ENCODE measurements around the gene SAMD4A. TPM values are rescaled to one million over a fixed set of nuclear protein-coding genes. Genes with fewer than 3 reads are reported as not detected.
A peak's percentile ranks its signal among the peaks of the same experiment; 100 is the strongest.

Gene SAMD4A
- total RNA-seq, 4 donors from 2014 or later = 7.9 to 18.7 (median 14.4) TPM

DNA sequence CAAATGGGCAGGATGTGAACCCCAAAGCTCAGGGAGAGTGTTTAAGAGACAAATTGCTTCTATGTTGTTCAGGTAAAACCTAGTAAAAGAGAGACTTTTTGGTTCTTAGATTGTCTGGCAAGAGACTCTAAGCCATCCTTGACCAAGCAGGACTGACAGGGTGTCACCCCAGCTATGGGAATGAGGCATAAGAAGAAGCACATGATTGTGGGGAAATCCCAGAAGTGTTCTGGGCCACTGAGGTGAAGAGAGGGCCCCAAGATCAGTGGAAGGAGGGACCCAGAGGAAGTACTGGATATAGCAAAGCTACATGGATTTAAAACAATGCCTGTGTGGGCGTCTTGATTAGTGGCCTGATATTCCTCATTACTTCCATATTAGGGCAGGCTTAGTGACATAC, 99.0 kb downstream of the SAMD4A start:
- intact Hi-C loops (cut with DNase I; ENCODE audit: low total_unique reads) = no loop called here
- no peak for TF ChIP-seq POLR2A (IDR thresholded peaks at IDR 0.05)
- TF ChIP-seq, protein P1, sequence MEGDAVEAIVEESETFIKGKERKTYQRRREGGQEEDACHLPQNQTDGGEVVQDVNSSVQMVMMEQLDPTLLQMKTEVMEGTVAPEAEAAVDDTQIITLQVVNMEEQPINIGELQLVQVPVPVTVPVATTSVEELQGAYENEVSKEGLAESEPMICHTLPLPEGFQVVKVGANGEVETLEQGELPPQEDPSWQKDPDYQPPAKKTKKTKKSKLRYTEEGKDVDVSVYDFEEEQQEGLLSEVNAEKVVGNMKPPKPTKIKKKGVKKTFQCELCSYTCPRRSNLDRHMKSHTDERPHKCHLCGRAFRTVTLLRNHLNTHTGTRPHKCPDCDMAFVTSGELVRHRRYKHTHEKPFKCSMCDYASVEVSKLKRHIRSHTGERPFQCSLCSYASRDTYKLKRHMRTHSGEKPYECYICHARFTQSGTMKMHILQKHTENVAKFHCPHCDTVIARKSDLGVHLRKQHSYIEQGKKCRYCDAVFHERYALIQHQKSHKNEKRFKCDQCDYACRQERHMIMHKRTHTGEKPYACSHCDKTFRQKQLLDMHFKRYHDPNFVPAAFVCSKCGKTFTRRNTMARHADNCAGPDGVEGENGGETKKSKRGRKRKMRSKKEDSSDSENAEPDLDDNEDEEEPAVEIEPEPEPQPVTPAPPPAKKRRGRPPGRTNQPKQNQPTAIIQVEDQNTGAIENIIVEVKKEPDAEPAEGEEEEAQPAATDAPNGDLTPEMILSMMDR (IDR thresholded peaks at IDR 0.05) = no peak
- WGBS, 2 donors = 86 to 96% methylated on average over 1 of the region's 1 CpG
- DNase-seq (ENCODE audit: low spot score in 2 of 2) = no peak
- H3K4me3 ChIP-seq (ENCODE audit: low read depth, poor library complexity, severe bottlenecking) = no peak overlapping the region

DNA sequence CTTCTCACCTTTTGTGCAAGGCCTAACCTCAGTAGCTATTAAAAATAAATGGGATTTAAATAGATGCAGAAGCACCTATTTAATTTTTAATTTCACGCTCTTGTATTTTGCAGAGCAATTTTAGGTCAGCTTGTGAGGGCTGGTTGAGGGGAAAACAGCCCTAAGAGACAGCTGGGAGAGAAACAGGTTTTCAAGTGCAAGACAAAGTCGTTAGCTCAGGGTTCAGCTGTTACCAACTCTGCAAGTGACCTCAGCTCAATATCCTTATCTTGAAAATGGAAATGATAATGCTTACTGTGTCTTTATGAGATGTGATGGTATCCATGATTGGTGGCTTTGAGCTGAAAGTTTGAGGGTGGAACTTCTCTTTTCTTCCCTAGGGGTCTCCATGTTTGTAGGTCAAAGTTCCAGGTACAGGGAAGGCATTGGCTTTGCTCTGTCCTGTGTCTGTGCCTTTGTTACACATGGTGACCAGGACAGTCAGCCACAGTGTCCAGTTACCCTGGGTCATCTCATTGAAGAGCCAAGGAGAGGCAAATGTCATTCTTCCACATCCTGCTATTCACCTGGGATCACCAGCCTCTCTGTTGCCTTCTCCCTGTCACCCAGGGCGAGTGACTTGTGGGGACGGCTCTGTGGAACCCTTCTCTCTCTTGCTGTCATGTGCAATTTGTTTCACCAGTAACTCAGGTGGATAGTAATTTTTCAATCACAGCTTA, 100.3 kb downstream of the SAMD4A start:
- peak in 1 of 2 donors; percentile 39 for DNase-seq (ENCODE audit: low spot score in 2 of 2)
- intact Hi-C loops (cut with DNase I; ENCODE audit: low total_unique reads) = no loop called here
- no peak overlapping the region for H3K4me3 ChIP-seq (ENCODE audit: low read depth, poor library complexity, severe bottlenecking)
- TF ChIP-seq, protein P1 (IDR thresholded peaks at IDR 0.05) = no peak
- no peak for TF ChIP-seq POLR2A (IDR thresholded peaks at IDR 0.05)
- WGBS, 2 donors = 92 to 93% methylated on average over 4 of the region's 4 CpGs

DNA sequence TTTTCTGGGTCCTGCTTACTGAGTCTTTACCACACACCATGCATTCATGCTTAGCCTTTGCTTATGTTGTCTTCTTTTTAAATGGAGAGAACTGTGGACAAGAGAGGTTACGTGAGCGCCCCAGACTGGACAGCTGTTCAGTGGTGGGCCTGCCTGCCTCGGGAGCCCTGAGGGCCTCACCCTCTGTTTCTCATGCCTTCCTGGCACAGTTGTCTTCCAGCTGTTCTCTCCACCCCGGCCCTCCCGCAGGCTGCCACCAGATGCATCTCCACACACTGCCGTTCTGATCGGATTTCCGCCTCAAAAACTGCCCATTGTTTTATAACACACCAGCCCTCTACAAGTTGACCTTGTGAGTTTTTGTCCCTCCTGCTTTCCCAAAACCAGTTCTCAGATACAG, 100.8 kb downstream of the SAMD4A start:
- DNase-seq (ENCODE audit: low spot score in 2 of 2) = no peak
- H3K4me3 ChIP-seq (ENCODE audit: low read depth, poor library complexity, severe bottlenecking) = no peak overlapping the region
- intact Hi-C loops (cut with DNase I; ENCODE audit: low total_unique reads) = no loop called here
- TF ChIP-seq, protein P1 (IDR thresholded peaks at IDR 0.05) = no peak
- TF ChIP-seq POLR2A (IDR thresholded peaks at IDR 0.05) = no peak
- 73 to 79% methylated on average over 8 of the region's 8 CpGs for WGBS, 2 donors

DNA sequence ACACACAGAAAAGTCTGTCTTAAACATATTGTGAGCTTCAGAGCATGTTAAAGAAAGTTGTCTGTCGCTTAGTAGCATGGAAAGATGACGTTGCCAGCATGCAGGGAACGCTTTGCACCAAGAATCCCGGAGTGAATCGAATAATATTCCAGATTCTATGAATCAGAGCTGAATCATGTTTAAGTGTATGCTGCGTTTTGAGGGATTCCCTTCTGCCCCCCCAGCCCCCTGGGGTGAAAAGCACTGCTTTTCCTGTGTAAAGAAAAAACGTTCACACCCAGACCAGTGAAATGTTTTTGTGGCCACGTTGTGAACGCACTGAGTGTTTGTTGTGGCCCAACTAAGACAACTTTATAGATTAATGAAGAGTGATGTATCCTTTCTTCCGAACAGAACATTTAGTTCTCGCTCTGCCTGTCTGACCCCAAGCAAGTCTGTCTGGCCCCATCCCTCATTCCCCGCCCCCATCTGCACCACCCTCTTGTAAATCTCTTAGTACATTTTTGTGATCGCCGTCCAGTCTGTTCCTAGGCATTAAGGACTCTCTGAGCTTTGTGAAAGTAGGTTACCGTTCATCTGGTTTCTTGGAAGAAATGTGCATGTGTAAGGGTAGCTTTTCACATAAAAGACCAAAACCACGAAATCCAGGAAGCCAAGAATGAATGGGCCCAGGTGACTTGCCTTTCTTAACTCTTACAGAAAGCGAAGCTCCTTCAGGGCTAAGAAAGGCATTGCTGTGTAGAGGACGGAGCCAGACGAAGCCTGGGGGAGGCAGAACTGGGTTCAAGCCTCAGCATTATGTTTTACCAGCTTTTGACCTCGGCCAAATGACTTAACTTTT, 103.0 kb downstream of the SAMD4A start:
- peak; percentile 74 to 90 for DNase-seq (ENCODE audit: low spot score in 2 of 2)

DNA sequence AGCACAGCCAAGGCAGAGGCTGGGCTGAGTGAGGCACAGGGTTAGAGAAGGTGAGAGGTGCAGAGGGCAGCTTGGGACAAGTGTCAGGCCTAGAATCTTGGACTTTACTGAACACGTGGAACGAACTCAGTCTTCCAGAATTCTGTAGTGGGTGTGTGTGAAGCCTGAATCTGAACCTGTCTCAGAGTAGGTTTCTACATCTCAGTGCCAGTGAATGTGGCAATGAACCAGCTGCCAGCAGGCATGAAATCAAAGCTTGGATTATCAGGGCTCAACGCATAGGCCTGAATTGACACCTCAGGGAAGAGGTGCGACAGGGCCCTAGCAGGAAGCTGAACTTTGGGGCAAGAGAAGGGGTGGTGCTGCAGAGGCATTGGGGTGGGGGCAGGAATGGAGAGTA, 104.6 kb downstream of the SAMD4A start:
- H3K4me3 ChIP-seq (ENCODE audit: low read depth, poor library complexity, severe bottlenecking) = no peak overlapping the region
- peak in 1 of 2 donors; percentile 78 for DNase-seq (ENCODE audit: low spot score in 2 of 2)
- WGBS, 2 donors = 56 to 72% methylated on average over 4 of the region's 4 CpGs
- intact Hi-C loops (cut with DNase I; ENCODE audit: low total_unique reads) = no loop called here
- TF ChIP-seq, protein P1 (IDR thresholded peaks at IDR 0.05) = no peak
- TF ChIP-seq POLR2A (IDR thresholded peaks at IDR 0.05) = no peak

More for the DNA sequence above, 103.0 kb downstream of the SAMD4A start:
- H3K4me3 ChIP-seq (ENCODE audit: low read depth, poor library complexity, severe bottlenecking) = no peak overlapping the region
- WGBS, 2 donors = 70 to 72% methylated on average over 20 of the region's 20 CpGs
- TF ChIP-seq POLR2A (IDR thresholded peaks at IDR 0.05) = no peak
- TF ChIP-seq, protein P1 (IDR thresholded peaks at IDR 0.05) = no peak
- intact Hi-C loops (cut with DNase I; ENCODE audit: low total_unique reads) = no loop called here

Data from lower leg skin (tissue), 4 donors.